OCI-LY3 (cell line): Measurements from ENCODE around the gene KXD1.
A peak's percentile ranks its signal among the peaks of the same experiment; 100 is the strongest.

Source experiments
- H2AFZ ChIP-seq: fragments of 200-600, 300-600 bp; shearing (Covaris generic); 2 replicates; pipeline ENCODE4 v1.6.0; 2014; ENCODE audit warnings: antibody characterized with exemption, low read depth, low read length
- H3K27ac ChIP-seq: fragments of 200-600, 300-600 bp; sonication (generic); 2 replicates; pipeline ENCODE4 v1.5.1; 2014; ENCODE audit warnings: mild to moderate bottlenecking, low read length, moderate library complexity, mixed read lengths
- H3K27me3 ChIP-seq: fragments of 200-600, 300-600 bp; sonication (generic); 2 replicates; pipeline ENCODE4 v1.6.1; 2014; ENCODE audit warnings: low read depth, low read length, mixed read lengths
- H3K36me3 ChIP-seq: fragments of 200-600, 300-600 bp; sonication (generic); replicated peaks from 2 replicates; pipeline ENCODE3; 2014; ENCODE audit warnings: low read depth, low read length, mixed read lengths
- H3K4me1 ChIP-seq: fragments of 300-600, 200-600 bp; sonication (generic); 2 replicates; pipeline ENCODE4 v1.6.1; 2014; ENCODE audit warnings: low read length, mixed read lengths
- H3K4me2 ChIP-seq: fragments of 200-600, 300-600 bp; sonication (generic); 2 replicates; pipeline ENCODE4 v1.6.1; 2014; ENCODE audit warnings: low read length, mixed read lengths
- H3K4me3 ChIP-seq: fragments of 300-600, 200-600 bp; sonication (generic); 2 replicates; pipeline ENCODE4 v1.5.1; 2014; ENCODE audit warnings: antibody characterized with exemption, mild to moderate bottlenecking, low read length, moderate library complexity
- H3K79me2 ChIP-seq: fragments of 300-600, 200-600 bp; shearing (Covaris generic); 2 replicates; pipeline ENCODE4 v1.6.1; 2014; ENCODE audit warnings: mild to moderate bottlenecking, low read length, mixed read lengths
- H3K9ac ChIP-seq: fragments of 300-600, 200-600 bp; shearing (Covaris generic); 2 replicates; pipeline ENCODE4 v1.6.0; 2014; ENCODE audit warnings: mild to moderate bottlenecking, low read length, moderate library complexity
- H3K9me3 ChIP-seq: fragments of 200-600, 300-600 bp; shearing (Covaris generic); 2 replicates; pipeline ENCODE4 v1.6.1; 2014; ENCODE audit warnings: low read length, mixed read lengths; ENCODE audit not compliant: insufficient read depth
- H4K20me1 ChIP-seq: fragments of 200-600, 300-600 bp; sonication (generic); 2 replicates; pipeline ENCODE4 v1.6.1; 2016; ENCODE audit warnings: low read length, mixed read lengths; ENCODE audit not compliant: insufficient read depth
- EZH2phosphoT487 ChIP-seq: fragments of 200-600 bp; shearing (Covaris generic); IDR thresholded peaks from 2 replicates; pipeline ENCODE4 v1.6.1; 2018; ENCODE audit warnings: antibody characterized with exemption, mixed run types, low read depth
- TF ChIP-seq, protein P1 (sequence below): fragments of 200-600, 300-600 bp; sonication (generic); IDR thresholded peaks from 2 replicates; pipeline ENCODE4 v1.5.1; 2014; ENCODE audit warnings: antibody characterized with exemption, low read length, low read depth

KXD1 gene, protein sequence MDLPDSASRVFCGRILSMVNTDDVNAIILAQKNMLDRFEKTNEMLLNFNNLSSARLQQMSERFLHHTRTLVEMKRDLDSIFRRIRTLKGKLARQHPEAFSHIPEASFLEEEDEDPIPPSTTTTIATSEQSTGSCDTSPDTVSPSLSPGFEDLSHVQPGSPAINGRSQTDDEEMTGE

DNA sequence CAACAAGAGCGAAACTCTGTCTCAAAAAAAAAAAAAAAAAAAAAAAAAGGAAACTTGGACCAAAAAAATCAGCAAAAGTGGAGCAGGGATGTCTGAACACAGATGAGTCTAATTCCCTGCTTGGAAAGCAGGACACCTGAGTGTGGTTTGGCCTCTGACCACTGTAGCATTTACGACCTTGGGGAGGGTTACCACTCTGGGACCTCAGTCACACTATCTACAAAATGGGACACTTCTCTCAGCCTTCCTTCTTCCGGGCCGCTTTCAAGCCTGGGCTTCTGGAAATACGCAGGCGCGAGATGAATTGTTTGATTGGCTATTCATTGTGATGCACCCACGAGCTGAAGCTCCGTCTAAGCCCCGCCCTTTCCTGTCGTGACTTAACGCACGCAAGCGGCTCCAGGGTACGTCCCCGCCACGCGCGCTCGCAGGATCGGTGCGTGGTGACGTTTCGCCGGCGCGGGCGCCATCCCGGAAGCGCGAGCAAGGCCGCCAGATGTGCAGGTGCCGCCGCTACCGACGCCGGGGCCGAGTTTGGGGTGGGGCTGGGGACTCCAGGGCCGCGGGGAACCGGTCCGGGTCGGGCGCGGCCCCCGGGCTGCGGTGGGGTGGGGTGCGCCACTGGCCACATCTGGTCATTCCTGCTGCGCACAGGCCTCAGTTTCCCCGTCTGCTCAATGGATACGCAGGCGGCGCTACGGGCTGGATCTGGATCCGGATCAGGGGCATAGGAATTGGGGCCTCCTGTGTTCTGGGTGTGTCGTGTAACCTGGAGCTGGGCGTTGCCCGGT, at the start of gene KXD1:
KXD1 (plus strand) TSS at position 460 of the 791 bp plus-strand sequence. CDS start 4,187 bp downstream, outside the sequence.
- no peaks in the 10 kb centered on the region for H3K27me3 ChIP-seq
- no peak within 1 kb of the TSS for H2AFZ ChIP-seq
- peak within 1 kb of the TSS; percentile 85 for H3K4me2 ChIP-seq
- H3K36me3 ChIP-seq, result peaks cover 9% of the 10 kb centered on the region
- H3K4me1 ChIP-seq, result peaks cover 17% of the 10 kb centered on the region
- peak within 1 kb of the TSS; percentile 73 for H3K27ac ChIP-seq
- peak within 1 kb of the TSS; percentile 89 for H3K4me3 ChIP-seq
- peaks cover 37% of the 10 kb centered on the region for H3K79me2 ChIP-seq
- no peaks in the 10 kb centered on the region for H3K9me3 ChIP-seq
- H4K20me1 ChIP-seq, result no peaks in the 10 kb centered on the region
- TF ChIP-seq, protein P1, sequence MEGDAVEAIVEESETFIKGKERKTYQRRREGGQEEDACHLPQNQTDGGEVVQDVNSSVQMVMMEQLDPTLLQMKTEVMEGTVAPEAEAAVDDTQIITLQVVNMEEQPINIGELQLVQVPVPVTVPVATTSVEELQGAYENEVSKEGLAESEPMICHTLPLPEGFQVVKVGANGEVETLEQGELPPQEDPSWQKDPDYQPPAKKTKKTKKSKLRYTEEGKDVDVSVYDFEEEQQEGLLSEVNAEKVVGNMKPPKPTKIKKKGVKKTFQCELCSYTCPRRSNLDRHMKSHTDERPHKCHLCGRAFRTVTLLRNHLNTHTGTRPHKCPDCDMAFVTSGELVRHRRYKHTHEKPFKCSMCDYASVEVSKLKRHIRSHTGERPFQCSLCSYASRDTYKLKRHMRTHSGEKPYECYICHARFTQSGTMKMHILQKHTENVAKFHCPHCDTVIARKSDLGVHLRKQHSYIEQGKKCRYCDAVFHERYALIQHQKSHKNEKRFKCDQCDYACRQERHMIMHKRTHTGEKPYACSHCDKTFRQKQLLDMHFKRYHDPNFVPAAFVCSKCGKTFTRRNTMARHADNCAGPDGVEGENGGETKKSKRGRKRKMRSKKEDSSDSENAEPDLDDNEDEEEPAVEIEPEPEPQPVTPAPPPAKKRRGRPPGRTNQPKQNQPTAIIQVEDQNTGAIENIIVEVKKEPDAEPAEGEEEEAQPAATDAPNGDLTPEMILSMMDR, result no peak
- TF ChIP-seq EZH2phosphoT487, result no peak
- H3K9ac ChIP-seq, result peak within 1 kb of the TSS; percentile 96

- Histone ChIP-seq H3K79me2 (peaks cover 100% of the 10 kb centered on the region), H3K9me3 (no peaks in the 10 kb centered on the region), H3K4me1 (peaks cover 5% of the 10 kb centered on the region; the same call in 1 of the 2 replicates), H3K4me2 (no peak overlapping the region), H2AFZ (no peak overlapping the region), H3K36me3 (no peaks in the 10 kb centered on the region), H4K20me1 (peaks cover 95% of the 10 kb centered on the region), H3K27me3 (no peaks in the 10 kb centered on the region), H3K4me3 (no peak overlapping the region), H3K27ac (no peak overlapping the region), H3K9ac (no peak overlapping the region)
- TF ChIP-seq, protein P1, result no peak
- no peak for TF ChIP-seq EZH2phosphoT487
These were observed 49.1 kb upstream of the KXD1 start for GRCh38 chr19:18508585-18508984.

DNA sequence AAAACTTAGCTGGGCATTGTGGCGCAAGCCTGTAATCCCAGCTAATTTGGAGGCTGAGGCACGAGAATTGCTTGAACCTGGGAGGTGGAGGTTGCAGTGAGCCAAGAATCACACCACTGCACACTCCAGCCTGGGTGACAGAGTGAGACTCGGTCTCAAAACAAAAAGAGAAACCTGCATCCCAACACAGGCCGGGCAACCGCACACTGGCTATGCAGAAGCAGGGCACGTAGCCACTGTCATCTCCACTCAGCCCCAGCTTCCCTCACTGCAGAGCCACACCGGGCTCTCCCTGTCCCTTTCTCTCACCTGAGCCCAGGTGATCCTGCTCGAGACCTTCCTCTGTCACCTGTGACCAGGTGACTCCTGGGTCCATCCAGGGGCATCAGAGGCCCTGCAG, 47.5 kb upstream of the KXD1 start:
- H3K27me3 ChIP-seq, result no peaks in the 10 kb centered on the region
- H3K27ac ChIP-seq, result no peak overlapping the region
- H3K4me1 ChIP-seq, result no peaks in the 10 kb centered on the region
- peaks cover 93% of the 10 kb centered on the region for H4K20me1 ChIP-seq
- H3K9ac ChIP-seq, result no peak overlapping the region
- peaks cover 100% of the 10 kb centered on the region for H3K79me2 ChIP-seq
- no peak overlapping the region for H3K4me3 ChIP-seq
- H3K4me2 ChIP-seq, result no peak overlapping the region
- TF ChIP-seq, protein P1, result no peak
- TF ChIP-seq EZH2phosphoT487, result no peak
- H2AFZ ChIP-seq, result no peak overlapping the region
- H3K36me3 ChIP-seq, result no peaks in the 10 kb centered on the region
- no peaks in the 10 kb centered on the region for H3K9me3 ChIP-seq

GRCh38 chr19:18513868-18514267, 43.8 kb upstream of the KXD1 start:
- Histone ChIP-seq H3K9me3 (no peaks in the 10 kb centered on the region), H3K4me1 (no peaks in the 10 kb centered on the region), H3K27me3 (no peaks in the 10 kb centered on the region), H3K9ac (no peak overlapping the region), H3K36me3 (no peaks in the 10 kb centered on the region), H3K4me2 (no peak overlapping the region), H2AFZ (no peak overlapping the region), H3K27ac (no peak overlapping the region), H3K4me3 (no peak overlapping the region), H3K79me2 (peaks cover 100% of the 10 kb centered on the region), H4K20me1 (peaks cover 93% of the 10 kb centered on the region)
- TF ChIP-seq, protein P1, result no peak
- TF ChIP-seq EZH2phosphoT487, result no peak
